Measurements from ENCODE around the gene CC2D1A.

CC2D1A gene

DNA sequence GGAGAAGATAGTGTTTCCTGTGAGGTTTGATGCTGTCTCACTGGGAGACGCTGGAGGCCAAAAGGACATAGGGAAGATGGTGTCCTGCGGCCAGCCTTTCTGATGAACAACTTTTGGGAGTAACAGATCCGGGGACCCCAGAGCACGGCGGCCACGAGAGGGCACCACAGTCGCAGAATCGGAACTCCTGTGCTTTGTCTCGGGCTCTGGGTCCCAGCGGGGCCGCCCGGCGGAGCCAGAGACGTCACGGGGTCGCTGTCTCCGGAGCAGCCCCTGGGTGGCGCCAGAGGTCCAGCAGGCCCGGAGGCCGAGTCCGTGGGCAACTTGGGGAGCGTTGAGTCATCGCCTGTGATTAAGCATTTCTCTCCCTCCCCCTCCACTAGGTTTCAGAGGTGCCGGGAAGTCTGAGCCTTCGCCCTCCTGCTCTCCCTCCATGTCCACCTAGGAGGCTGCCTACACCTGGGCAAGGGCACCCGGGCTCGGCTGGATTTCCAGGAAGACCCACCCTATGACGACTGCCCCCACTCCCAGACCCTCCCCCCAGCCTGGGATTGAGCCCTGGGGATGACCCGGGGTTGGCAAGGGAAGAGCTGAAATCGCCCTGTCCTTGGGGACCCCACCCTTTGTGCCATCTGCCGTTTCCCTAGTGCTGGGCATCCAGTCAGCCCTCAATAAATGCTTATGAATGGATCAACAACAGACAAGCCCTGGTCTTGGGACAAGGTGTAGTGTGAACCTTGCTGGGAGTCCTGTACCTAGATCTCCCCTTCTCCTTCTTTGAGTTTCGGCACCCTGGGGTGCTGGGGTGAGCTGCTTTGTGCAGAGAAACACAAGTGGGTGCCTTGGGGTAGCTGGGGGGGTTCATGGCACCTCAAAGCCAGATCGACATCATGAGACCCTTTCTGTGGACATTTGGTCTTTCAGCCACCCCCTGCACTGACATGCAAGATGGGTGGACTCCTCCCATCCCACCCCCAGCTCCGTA is 25.6 kb upstream of the CC2D1A start:
- DNase-seq: peak; percentile 98 to 99
- H3K4me3 ChIP-seq: peak overlapping the region; percentile 28 to 42
- H3K36me3 ChIP-seq: no peaks in the 10 kb centered on the region
- intact Hi-C loops (cut with DNase I; ENCODE audit: low total_unique reads): loop anchor here (1.0 to 10.0 kb wide), 4 partner anchors 192 to 606 kb away; partner anchors contain the start of gene MISP3
- H3K27ac ChIP-seq: peak overlapping the region; percentile 80 to 90
- TF ChIP-seq, protein P1, sequence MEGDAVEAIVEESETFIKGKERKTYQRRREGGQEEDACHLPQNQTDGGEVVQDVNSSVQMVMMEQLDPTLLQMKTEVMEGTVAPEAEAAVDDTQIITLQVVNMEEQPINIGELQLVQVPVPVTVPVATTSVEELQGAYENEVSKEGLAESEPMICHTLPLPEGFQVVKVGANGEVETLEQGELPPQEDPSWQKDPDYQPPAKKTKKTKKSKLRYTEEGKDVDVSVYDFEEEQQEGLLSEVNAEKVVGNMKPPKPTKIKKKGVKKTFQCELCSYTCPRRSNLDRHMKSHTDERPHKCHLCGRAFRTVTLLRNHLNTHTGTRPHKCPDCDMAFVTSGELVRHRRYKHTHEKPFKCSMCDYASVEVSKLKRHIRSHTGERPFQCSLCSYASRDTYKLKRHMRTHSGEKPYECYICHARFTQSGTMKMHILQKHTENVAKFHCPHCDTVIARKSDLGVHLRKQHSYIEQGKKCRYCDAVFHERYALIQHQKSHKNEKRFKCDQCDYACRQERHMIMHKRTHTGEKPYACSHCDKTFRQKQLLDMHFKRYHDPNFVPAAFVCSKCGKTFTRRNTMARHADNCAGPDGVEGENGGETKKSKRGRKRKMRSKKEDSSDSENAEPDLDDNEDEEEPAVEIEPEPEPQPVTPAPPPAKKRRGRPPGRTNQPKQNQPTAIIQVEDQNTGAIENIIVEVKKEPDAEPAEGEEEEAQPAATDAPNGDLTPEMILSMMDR (IDR thresholded peaks at IDR 0.05): peak; percentile 99 to 100
- H3K27me3 ChIP-seq: no peaks in the 10 kb centered on the region
- no peaks in the 10 kb centered on the region for H3K9me3 ChIP-seq
- peaks cover 0 to 54% (median 15%) of the 10 kb centered on the region in 4 donors for H3K4me1 ChIP-seq

DNA sequence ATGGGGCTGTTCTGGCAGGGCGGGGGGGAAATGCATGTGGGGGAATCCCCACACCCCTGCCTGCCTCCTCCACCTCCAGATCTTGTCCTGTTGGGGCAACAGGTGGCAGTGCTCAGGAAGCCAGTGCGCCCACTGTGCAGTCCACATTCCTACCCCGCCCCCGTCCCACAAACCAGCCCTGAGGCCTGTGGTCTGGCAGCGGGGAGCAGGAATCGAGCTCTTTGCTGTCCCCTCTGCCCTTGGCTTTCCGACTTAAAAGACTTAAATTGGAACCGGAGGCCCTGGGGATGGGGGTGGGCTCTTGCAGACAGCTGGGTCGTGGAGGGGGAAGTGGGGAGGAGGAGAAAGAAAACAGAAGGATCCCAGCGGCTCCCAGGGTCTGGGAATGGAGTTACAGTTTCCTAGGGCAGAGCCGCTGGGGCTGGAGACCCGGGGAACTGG is 24.7 kb upstream of the CC2D1A start:
- Histone ChIP-seq H3K27ac (peak overlapping the region; percentile 80 to 90), H3K4me3 (no peak overlapping the region), H3K4me1 (peaks cover 0 to 55% (median 15%) of the 10 kb centered on the region in 4 donors), H3K9me3 (no peaks in the 10 kb centered on the region), H3K36me3 (no peaks in the 10 kb centered on the region), H3K27me3 (no peaks in the 10 kb centered on the region)
- intact Hi-C loops (cut with DNase I; ENCODE audit: low total_unique reads): loop anchor here (5.0 to 10.0 kb wide), 3 partner anchors 266 to 606 kb away; no protein-coding TSS in a partner anchor
- DNase-seq: no peak
- TF ChIP-seq, protein P1 (IDR thresholded peaks at IDR 0.05): no peak

DNA sequence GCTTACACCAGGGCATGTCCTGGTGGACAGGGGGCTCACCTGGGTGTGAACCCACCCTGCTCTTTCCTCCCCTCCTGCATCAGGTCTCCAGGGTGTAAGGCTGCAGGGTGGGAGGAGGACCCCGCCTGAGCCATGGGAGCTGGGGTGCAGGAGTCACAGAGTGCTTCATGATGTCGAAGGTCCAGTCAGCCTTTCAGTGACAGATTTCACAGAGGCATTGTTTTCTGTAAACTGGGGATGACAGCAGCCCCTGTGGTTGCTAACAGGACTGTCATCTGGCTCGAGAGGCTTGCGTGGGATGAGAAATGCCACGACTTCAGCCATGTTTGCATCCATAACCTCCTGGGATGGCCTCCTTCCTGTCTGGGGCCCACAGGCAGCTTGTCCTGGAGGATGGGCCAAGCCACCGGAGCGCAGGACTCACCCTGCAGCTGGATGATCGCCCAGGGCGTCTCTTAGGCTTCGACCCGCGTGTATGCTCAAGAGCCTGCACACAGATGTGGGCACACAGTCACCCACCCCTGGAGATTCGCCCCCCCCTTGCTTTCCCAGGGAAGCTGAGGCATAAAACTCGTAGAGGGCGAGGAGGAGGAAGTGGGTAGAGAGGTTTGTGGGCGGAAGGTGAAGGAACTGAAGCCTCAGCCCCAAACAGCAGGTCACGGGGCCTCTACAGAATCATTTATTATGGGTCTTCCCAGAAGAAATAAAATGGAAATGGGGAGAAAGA is 24.1 kb upstream of the CC2D1A start:
- Histone ChIP-seq H3K9me3 (no peaks in the 10 kb centered on the region), H3K27ac (peak overlapping the region; percentile 80 to 90)
- no peak for DNase-seq

DNA sequence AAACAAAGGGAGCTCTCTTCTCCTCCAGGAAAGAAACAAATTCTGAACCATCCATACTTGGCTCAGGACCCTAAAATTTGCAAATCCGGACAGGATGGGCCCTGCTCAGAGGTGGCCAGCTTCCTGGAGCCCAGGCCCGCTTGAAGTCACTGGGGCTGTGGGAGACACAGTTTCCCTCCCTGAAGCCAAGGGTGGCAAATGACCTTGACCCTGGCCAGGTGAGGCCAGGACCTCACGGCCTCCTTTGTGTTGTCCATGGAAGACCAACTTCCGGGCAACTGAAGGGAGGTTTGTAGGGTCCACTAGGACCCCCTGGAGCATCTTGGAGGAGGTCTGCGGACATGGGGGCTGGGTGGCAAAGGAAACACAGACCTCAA is 23.6 kb upstream of the CC2D1A start:
- TF ChIP-seq, protein P1 (IDR thresholded peaks at IDR 0.05): no peak
- DNase-seq: no peak
- Histone ChIP-seq H3K4me1 (peaks cover 0 to 59% (median 15%) of the 10 kb centered on the region in 4 donors), H3K27me3 (no peaks in the 10 kb centered on the region), H3K9me3 (no peaks in the 10 kb centered on the region), H3K4me3 (no peak overlapping the region), H3K36me3 (no peaks in the 10 kb centered on the region), H3K27ac (no peak overlapping the region)
- intact Hi-C loops (cut with DNase I; ENCODE audit: low total_unique reads): loop anchor here (5.0 to 10.0 kb wide), 3 partner anchors 265 to 608 kb away; no protein-coding TSS in a partner anchor

More for the DNA sequence above, 24.1 kb upstream of the CC2D1A start:
- intact Hi-C loops (cut with DNase I; ENCODE audit: low total_unique reads): loop anchor here (5.0 to 10.0 kb wide), 3 partner anchors 265 to 607 kb away; no protein-coding TSS in a partner anchor
- Histone ChIP-seq H3K4me3 (no peak overlapping the region), H3K4me1 (peaks cover 0 to 57% (median 15%) of the 10 kb centered on the region in 4 donors), H3K27me3 (no peaks in the 10 kb centered on the region), H3K36me3 (no peaks in the 10 kb centered on the region)
- TF ChIP-seq, protein P1 (IDR thresholded peaks at IDR 0.05): no peak

DNA sequence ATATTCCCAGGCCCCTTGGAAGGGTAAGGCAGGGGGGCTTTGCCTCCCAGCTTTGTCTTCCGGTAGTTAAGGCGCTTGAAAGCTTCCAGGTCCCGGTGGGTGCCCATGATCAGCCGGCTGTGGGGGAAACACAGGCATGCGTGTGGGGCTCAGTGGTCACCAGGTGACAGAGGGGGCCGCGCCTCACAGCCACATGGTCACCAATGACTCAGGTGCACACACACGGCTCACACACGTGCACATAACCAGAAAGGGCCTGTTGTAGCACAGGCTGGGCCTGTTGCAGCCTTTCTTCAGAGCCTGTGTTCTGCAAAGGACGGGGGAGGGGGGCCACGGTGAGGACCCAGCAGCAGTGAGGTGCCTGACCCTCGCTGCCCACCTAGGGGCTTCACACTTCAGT is 23.2 kb upstream of the CC2D1A start:
- intact Hi-C loops (cut with DNase I; ENCODE audit: low total_unique reads): loop anchor here (5.0 to 10.0 kb wide), 3 partner anchors 264 to 608 kb away; no protein-coding TSS in a partner anchor
- peaks cover 0 to 59% (median 15%) of the 10 kb centered on the region in 4 donors for H3K4me1 ChIP-seq

More for the DNA sequence above, 23.2 kb upstream of the CC2D1A start:
- no peak for DNase-seq
- Histone ChIP-seq H3K36me3 (no peaks in the 10 kb centered on the region), H3K4me3 (no peak overlapping the region), H3K27me3 (no peaks in the 10 kb centered on the region), H3K27ac (no peak overlapping the region), H3K9me3 (no peaks in the 10 kb centered on the region)
- TF ChIP-seq, protein P1 (IDR thresholded peaks at IDR 0.05): no peak
